Thoracic aorta (tissue), 2 donors: ENCODE data around the gene MAP3K7. TPM values are rescaled to one million over a fixed set of nuclear protein-coding genes. Genes with fewer than 3 reads are reported as not detected.

ENCODE experiments used
- ATAC-seq: fragments of 150-250 bp; one replicate; pipeline ENCODE4 v1.8.0; 2017; ENCODE audit warnings: low read depth; ENCODE audit not compliant: insufficient number of reproducible peaks, low FRiP score
- DNase-seq: peaks from one replicate; pipeline ENCODE4 v3.0.0-alpha.2; 2020; ENCODE audit warnings: low spot score
- H3K27ac ChIP-seq, 2 donors: fragments of 200-600 bp; sonication (generic); 1 replicate in 1 of 2; 2 replicates in 1 of 2; pipeline ENCODE4 v1.5.1; 2016; ENCODE audit warnings: mild to moderate bottlenecking in 2 of 2, moderate library complexity in 2 of 2
- H3K27me3 ChIP-seq: fragments of 200-600 bp; sonication (generic); replicated peaks from 2 replicates; pipeline ENCODE4 v1.6.0; 2016; ENCODE audit warnings: mild to moderate bottlenecking; ENCODE audit not compliant: insufficient read depth
- H3K36me3 ChIP-seq: fragments of 200-600 bp; sonication (generic); one replicate; pipeline ENCODE4 v1.5.1; 2016
- H3K4me1 ChIP-seq, 2 donors: fragments of 200-600 bp; sonication (generic); 1 replicate in 1 of 2; 2 replicates in 1 of 2; pipeline versions ENCODE4 v1.5.1 to v1.6.0; 2016; ENCODE audit warnings: low read depth in 2 of 2, mild to moderate bottlenecking in 1 of 2; ENCODE audit not compliant: control insufficient read depth in 1 of 2
- H3K4me3 ChIP-seq: fragments of 200-600 bp; sonication (generic); 2 replicates; pipeline ENCODE4 v1.5.1; 2016; ENCODE audit warnings: mild to moderate bottlenecking
- H3K9me3 ChIP-seq: fragments of 200-600 bp; sonication (generic); 2 replicates; pipeline ENCODE4 v1.5.1; 2016
- CTCF ChIP-seq: fragments of 200-600 bp; sonication (generic); IDR thresholded peaks from one replicate; pipeline ENCODE4 v1.5.1; 2019; ENCODE audit warnings: antibody characterized with exemption
- total RNA-seq, 2 donors: library from RNA; depleted of rRNA; stranded (reverse); fragments of >200 nt; gene quantifications; one replicate each; pipeline versions ENCODE4 v1.1.0 to v1.2.3, GENCODE V29; 2016

The MAP3K7 gene
- total RNA-seq, 2 donors from 2014 or later = 21.5 to 31.5 TPM

- Histone ChIP-seq H3K27ac (no peak overlapping the region), H3K4me3 (no peak overlapping the region), H3K27me3 (no peaks in the 10 kb centered on the region), H3K36me3 (no peaks in the 10 kb centered on the region), H3K9me3 (no peaks in the 10 kb centered on the region), H3K4me1 (no peaks in the 10 kb centered on the region)
- TF ChIP-seq CTCF = no peak
- DNase-seq (no peak), ATAC-seq (no peak)
These were observed 90.4 kb downstream of the MAP3K7 start for GRCh38 chr6:90496258-90497016.

- no peaks in the 10 kb centered on the region for H3K4me1 ChIP-seq
- no peaks in the 10 kb centered on the region for H3K27me3 ChIP-seq
- no peak for TF ChIP-seq CTCF
These were observed 91.6 kb downstream of the MAP3K7 start for GRCh38 chr6:90495216-90495817.

GRCh38 chr6:90494067-90494780 is 92.6 kb downstream of the MAP3K7 start:
- Histone ChIP-seq H3K4me1 (no peaks in the 10 kb centered on the region), H3K36me3 (no peaks in the 10 kb centered on the region), H3K4me3 (no peak overlapping the region), H3K9me3 (no peaks in the 10 kb centered on the region), H3K27ac (no peak overlapping the region), H3K27me3 (no peaks in the 10 kb centered on the region)
- no peak for DNase-seq
- no peak for ATAC-seq
- TF ChIP-seq CTCF = no peak

More at GRCh38 chr6:90495216-90495817, 91.6 kb downstream of the MAP3K7 start:
- H3K4me3 ChIP-seq = no peak overlapping the region
- DNase-seq (no peak), ATAC-seq (no peak)
- H3K36me3 ChIP-seq = no peaks in the 10 kb centered on the region
- no peak overlapping the region for H3K27ac ChIP-seq
- H3K9me3 ChIP-seq = no peaks in the 10 kb centered on the region

- TF ChIP-seq CTCF = no peak
- DNase-seq (no peak), ATAC-seq (no peak)
- H3K27ac ChIP-seq = no peak overlapping the region
- H3K4me1 ChIP-seq = no peaks in the 10 kb centered on the region
- H3K36me3 ChIP-seq = no peaks in the 10 kb centered on the region
- no peak overlapping the region for H3K4me3 ChIP-seq
- H3K27me3 ChIP-seq = no peaks in the 10 kb centered on the region
- H3K9me3 ChIP-seq = no peaks in the 10 kb centered on the region
These were observed 93.5 kb downstream of the MAP3K7 start for GRCh38 chr6:90493332-90493731.

- TF ChIP-seq CTCF = no peak
These were observed 94.1 kb downstream of the MAP3K7 start for GRCh38 chr6:90492798-90493197.

More at GRCh38 chr6:90492798-90493197, 94.1 kb downstream of the MAP3K7 start:
- H3K36me3 ChIP-seq = no peaks in the 10 kb centered on the region
- H3K9me3 ChIP-seq = no peaks in the 10 kb centered on the region
- ATAC-seq (no peak), DNase-seq (no peak)
- no peaks in the 10 kb centered on the region for H3K27me3 ChIP-seq
- no peak overlapping the region for H3K27ac ChIP-seq
- no peak overlapping the region for H3K4me3 ChIP-seq
- H3K4me1 ChIP-seq = no peaks in the 10 kb centered on the region
